ENCODE data around the gene TTYH1. TPM values are rescaled to one million over a fixed set of nuclear protein-coding genes. Genes with fewer than 3 reads are reported as not detected.
A peak's percentile ranks its signal among the peaks of the same experiment; 100 is the strongest.
"Not testable (repeated sequence)": the region's sequence is repeated elsewhere in the genome, so short reads cannot be mapped to it uniquely, and the experiment has no call there.

Gene TTYH1
- total RNA-seq, 2 experiments from 2014 or later = not detected

DNA sequence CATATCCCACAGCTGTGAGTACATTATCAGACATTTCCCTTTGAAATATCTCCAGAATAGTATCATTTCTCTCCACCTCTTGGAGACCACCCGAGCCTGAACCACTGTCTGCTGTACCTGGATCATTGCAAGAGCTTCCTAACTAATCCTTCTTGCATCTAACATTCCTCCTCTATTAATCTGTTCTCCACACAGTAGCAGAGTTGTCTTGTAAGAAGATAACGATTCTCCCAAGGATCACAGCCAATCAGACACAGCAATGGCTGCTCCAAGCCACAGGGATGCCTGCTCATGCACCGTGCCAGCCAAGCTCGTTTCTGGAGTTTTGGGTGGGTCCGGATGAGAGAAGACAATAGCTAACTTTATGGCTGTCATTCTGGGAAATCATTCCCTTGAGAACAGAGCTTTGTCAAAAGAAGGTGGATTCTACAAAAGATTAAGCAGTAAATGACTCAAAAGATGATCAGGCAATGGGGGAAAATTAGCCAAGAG, 36.0 kb upstream of the TTYH1 start:
- Mint-ChIP-seq H3K4me3 (no peak overlapping the region), H3K9me3 (no peaks in the 10 kb centered on the region), H3K27ac (no peak overlapping the region), H3K4me1 (ENCODE audit: low read depth) (peaks cover 63% of the 10 kb centered on the region), H3K36me3 (ENCODE audit: low read depth) (no peaks in the 10 kb centered on the region), H3K27me3 (peaks cover 7% of the 10 kb centered on the region)
- H3K4me3 ChIP-seq (ENCODE audit: low read length) = no peak overlapping the region
- POLR2A ChIA-PET = interaction anchor here (1.2 to 2.2 kb wide), 3 partner anchors 9 to 14 kb away, joined by 5 to 7 read pairs (median 6); partner anchors contain the start of gene LAIR1
- H3K4me1 ChIP-seq (ENCODE audit: insufficient read depth, low read length) = peaks cover 56% of the 10 kb centered on the region
- intact Hi-C loops (cut with DNase I, micrococcal nuclease) = no loop called here
- H3K27me3 ChIP-seq (ENCODE audit: control insufficient read depth in 1 of 2, insufficient read depth in 2 of 2, low read length in 2 of 2) = no peaks in the 10 kb centered on the region
- no peaks in the 10 kb centered on the region for H3K36me3 ChIP-seq (ENCODE audit: insufficient read depth, low read length)
- DNase-seq = no peak
- CTCF ChIA-PET = interaction anchor here (0.8 kb wide), 1 partner anchor 54 kb away, joined by 3 read pairs; no protein-coding TSS in a partner anchor
- no peaks in the 10 kb centered on the region for H3K9me3 ChIP-seq (ENCODE audit: control insufficient read depth in 1 of 2, insufficient read depth in 1 of 2, low read length in 2 of 2)
- ATAC-seq (ENCODE audit: poor library complexity) = no peak
- TF ChIP-seq, protein P1, sequence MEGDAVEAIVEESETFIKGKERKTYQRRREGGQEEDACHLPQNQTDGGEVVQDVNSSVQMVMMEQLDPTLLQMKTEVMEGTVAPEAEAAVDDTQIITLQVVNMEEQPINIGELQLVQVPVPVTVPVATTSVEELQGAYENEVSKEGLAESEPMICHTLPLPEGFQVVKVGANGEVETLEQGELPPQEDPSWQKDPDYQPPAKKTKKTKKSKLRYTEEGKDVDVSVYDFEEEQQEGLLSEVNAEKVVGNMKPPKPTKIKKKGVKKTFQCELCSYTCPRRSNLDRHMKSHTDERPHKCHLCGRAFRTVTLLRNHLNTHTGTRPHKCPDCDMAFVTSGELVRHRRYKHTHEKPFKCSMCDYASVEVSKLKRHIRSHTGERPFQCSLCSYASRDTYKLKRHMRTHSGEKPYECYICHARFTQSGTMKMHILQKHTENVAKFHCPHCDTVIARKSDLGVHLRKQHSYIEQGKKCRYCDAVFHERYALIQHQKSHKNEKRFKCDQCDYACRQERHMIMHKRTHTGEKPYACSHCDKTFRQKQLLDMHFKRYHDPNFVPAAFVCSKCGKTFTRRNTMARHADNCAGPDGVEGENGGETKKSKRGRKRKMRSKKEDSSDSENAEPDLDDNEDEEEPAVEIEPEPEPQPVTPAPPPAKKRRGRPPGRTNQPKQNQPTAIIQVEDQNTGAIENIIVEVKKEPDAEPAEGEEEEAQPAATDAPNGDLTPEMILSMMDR (IDR thresholded peaks at IDR 0.05) = no peak
- H3K27ac ChIP-seq (ENCODE audit: low read depth in 1 of 2, low read length in 2 of 2) = no peak overlapping the region

DNA sequence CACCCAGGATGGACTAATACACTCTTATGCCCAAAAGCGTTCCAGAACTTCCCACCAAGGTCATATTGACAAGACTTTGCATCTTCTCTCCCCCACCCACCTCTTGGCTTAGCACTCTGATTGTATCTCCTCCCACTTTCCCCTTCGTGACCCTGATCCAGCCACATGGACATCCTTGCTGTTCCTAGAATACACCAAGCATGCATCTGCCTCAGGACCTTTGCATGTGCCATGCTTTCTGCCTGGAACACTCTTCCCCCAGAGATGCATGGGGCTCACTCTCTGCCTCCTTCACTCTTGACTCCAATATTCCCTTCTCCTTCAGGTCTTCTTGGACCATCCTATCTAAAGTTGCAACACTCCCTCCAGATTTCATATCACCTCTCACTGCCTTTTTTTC, 34.4 kb upstream of the TTYH1 start:
- Mint-ChIP-seq H3K27ac (no peak overlapping the region), H3K27me3 (no peaks in the 10 kb centered on the region), H3K4me1 (ENCODE audit: low read depth) (peaks cover 55% of the 10 kb centered on the region), H3K9me3 (no peaks in the 10 kb centered on the region), H3K4me3 (no peak overlapping the region), H3K36me3 (ENCODE audit: low read depth) (no peaks in the 10 kb centered on the region)
- Histone ChIP-seq H3K27me3 (ENCODE audit: control insufficient read depth in 1 of 2, insufficient read depth in 2 of 2, low read length in 2 of 2) (no peaks in the 10 kb centered on the region), H3K9me3 (ENCODE audit: control insufficient read depth in 1 of 2, insufficient read depth in 1 of 2, low read length in 2 of 2) (no peaks in the 10 kb centered on the region), H3K4me1 (ENCODE audit: insufficient read depth, low read length) (peaks cover 39% of the 10 kb centered on the region), H3K27ac (ENCODE audit: low read depth in 1 of 2, low read length in 2 of 2) (no peak overlapping the region), H3K4me3 (ENCODE audit: low read length) (no peak overlapping the region), H3K36me3 (ENCODE audit: insufficient read depth, low read length) (no peaks in the 10 kb centered on the region)
- intact Hi-C loops (cut with DNase I, micrococcal nuclease) = no loop called here
- CTCF ChIA-PET = no interaction called here
- TF ChIP-seq, protein P1 (IDR thresholded peaks at IDR 0.05) = no peak
- POLR2A ChIA-PET = no interaction called here
- no peak for ATAC-seq (ENCODE audit: poor library complexity)
- no peak for DNase-seq

DNA sequence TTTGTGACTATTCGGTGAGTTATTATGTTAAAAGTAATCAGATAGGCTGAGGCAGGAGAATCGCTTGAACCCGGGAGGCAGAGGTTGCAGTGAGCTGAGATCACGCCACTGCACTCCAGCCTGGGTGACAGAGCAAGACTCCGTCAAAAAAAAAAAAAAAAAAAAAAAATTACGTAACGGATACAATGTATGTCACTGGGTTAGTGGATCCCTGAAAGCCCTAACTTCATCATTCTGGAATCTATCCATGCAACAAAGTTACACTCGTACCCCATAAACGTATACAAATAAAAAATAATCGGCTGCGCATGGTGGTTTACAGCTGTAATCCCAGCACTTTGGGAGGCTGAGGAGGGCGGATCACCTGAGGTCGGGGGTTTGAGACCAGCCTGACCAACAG, 33.2 kb upstream of the TTYH1 start:
- H3K27ac ChIP-seq (ENCODE audit: low read depth in 1 of 2, low read length in 2 of 2); DNase-seq; H3K27ac Mint-ChIP-seq; H3K4me3 Mint-ChIP-seq; H3K9me3 ChIP-seq (ENCODE audit: control insufficient read depth in 1 of 2, insufficient read depth in 1 of 2, low read length in 2 of 2); H3K27me3 ChIP-seq (ENCODE audit: control insufficient read depth in 1 of 2, insufficient read depth in 2 of 2, low read length in 2 of 2); POLR2A ChIA-PET; H3K36me3 ChIP-seq (ENCODE audit: insufficient read depth, low read length); H3K27me3 Mint-ChIP-seq; intact Hi-C loops (cut with DNase I, micrococcal nuclease); H3K4me3 ChIP-seq (ENCODE audit: low read length); H3K36me3 Mint-ChIP-seq (ENCODE audit: low read depth); H3K9me3 Mint-ChIP-seq; ATAC-seq (ENCODE audit: poor library complexity): not testable (repeated sequence)
- peaks cover 46% of the 10 kb centered on the region for H3K4me1 Mint-ChIP-seq (ENCODE audit: low read depth)
- peaks cover 31% of the 10 kb centered on the region for H3K4me1 ChIP-seq (ENCODE audit: insufficient read depth, low read length)
- CTCF ChIA-PET = interaction anchor here (0.9 kb wide), 1 partner anchor 9 kb away, joined by 4 read pairs; no protein-coding TSS in a partner anchor

DNA sequence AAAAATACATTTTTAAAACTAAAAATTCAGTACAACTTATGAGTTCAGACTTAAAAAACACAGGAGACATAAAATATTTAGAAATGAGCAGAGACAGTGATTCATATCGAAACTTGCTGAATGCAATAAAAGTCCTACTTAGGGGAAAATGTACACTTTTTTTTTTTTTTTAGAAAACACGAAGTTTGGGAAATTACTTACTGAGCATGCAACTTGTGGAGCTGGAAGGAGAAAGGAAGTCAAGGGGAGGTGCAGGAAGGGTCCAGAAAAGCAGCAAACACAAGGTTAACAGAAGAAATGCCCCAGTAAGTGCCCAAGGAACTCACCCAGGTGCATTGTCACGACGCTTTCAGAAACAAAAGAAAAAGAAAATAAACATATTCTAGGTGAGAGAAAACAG, 31.9 kb upstream of the TTYH1 start:
- Histone ChIP-seq H3K27me3 (ENCODE audit: control insufficient read depth in 1 of 2, insufficient read depth in 2 of 2, low read length in 2 of 2) (no peaks in the 10 kb centered on the region), H3K4me1 (ENCODE audit: insufficient read depth, low read length) (peaks cover 33% of the 10 kb centered on the region), H3K4me3 (ENCODE audit: low read length) (no peak overlapping the region), H3K27ac (ENCODE audit: low read depth in 1 of 2, low read length in 2 of 2) (no peak overlapping the region), H3K36me3 (ENCODE audit: insufficient read depth, low read length) (no peaks in the 10 kb centered on the region), H3K9me3 (ENCODE audit: control insufficient read depth in 1 of 2, insufficient read depth in 1 of 2, low read length in 2 of 2) (no peaks in the 10 kb centered on the region)
- H3K27ac Mint-ChIP-seq = no peak overlapping the region
- peaks cover 47% of the 10 kb centered on the region for H3K4me1 Mint-ChIP-seq (ENCODE audit: low read depth)
- H3K27me3 Mint-ChIP-seq = no peaks in the 10 kb centered on the region
- DNase-seq (peak in 1 of 14 experiments; percentile 25), ATAC-seq (ENCODE audit: poor library complexity) (no peak)
- POLR2A ChIA-PET = no interaction called here
- H3K36me3 Mint-ChIP-seq (ENCODE audit: low read depth) = no peaks in the 10 kb centered on the region
- no peak overlapping the region for H3K4me3 Mint-ChIP-seq
- TF ChIP-seq, protein P1 (IDR thresholded peaks at IDR 0.05) = no peak
- H3K9me3 Mint-ChIP-seq = no peaks in the 10 kb centered on the region
- intact Hi-C loops (cut with DNase I, micrococcal nuclease) = no loop called here
- CTCF ChIA-PET = no interaction called here
